ENCODE measurements around the gene GLYATL1.

GRCh38 chr11:58928107-58928499, 11.2 kb upstream of the GLYATL1 start:
- no peak for TF ChIP-seq FOXP2 (optimal IDR thresholded peaks at IDR 0.05; ENCODE audit: control extremely low read depth, extremely low read length, insufficient read depth)
- TF ChIP-seq EZH2 (IDR thresholded peaks at IDR 0.05): no peak
